Measurements from ENCODE around the gene ARFGAP2. TPM values are rescaled to one million over a fixed set of nuclear protein-coding genes. Genes with fewer than 3 reads are reported as not detected.

The ARFGAP2 gene
- total RNA-seq, 4 donors from 2014 or later, result 105 to 239 (median 157) TPM

DNA sequence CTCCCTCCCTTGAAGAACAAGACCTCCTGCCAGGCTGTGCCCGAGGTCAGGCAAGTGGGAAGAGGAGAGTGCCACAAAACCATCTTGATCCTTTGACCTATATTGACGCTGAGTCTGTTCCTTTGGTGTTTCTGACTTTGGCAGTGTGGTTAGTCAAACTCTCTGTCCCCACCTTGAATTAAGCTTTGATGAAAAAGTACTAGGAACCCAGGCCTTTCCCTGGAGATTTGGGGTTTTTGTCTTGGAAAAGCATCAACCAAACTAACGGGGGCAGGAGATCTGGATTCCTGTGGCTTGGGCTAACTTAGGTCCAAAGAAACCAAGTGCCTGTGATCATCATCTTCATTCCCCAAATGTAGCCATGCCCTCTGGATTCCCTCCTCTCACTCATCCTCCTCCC lies 40.4 kb downstream of the ARFGAP2 start:
- no peak for TF ChIP-seq POLR2A (IDR thresholded peaks at IDR 0.05)
- TF ChIP-seq, protein P1, sequence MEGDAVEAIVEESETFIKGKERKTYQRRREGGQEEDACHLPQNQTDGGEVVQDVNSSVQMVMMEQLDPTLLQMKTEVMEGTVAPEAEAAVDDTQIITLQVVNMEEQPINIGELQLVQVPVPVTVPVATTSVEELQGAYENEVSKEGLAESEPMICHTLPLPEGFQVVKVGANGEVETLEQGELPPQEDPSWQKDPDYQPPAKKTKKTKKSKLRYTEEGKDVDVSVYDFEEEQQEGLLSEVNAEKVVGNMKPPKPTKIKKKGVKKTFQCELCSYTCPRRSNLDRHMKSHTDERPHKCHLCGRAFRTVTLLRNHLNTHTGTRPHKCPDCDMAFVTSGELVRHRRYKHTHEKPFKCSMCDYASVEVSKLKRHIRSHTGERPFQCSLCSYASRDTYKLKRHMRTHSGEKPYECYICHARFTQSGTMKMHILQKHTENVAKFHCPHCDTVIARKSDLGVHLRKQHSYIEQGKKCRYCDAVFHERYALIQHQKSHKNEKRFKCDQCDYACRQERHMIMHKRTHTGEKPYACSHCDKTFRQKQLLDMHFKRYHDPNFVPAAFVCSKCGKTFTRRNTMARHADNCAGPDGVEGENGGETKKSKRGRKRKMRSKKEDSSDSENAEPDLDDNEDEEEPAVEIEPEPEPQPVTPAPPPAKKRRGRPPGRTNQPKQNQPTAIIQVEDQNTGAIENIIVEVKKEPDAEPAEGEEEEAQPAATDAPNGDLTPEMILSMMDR (IDR thresholded peaks at IDR 0.05), result no peak
- no peak for DNase-seq (ENCODE audit: low spot score in 2 of 2)
- WGBS, 2 donors, result 72 to 80% methylated on average over 3 of the region's 3 CpGs
- intact Hi-C loops (cut with DNase I; ENCODE audit: low total_unique reads), result no loop called here
- H3K4me3 ChIP-seq (ENCODE audit: low read depth, poor library complexity, severe bottlenecking), result no peak overlapping the region

DNA sequence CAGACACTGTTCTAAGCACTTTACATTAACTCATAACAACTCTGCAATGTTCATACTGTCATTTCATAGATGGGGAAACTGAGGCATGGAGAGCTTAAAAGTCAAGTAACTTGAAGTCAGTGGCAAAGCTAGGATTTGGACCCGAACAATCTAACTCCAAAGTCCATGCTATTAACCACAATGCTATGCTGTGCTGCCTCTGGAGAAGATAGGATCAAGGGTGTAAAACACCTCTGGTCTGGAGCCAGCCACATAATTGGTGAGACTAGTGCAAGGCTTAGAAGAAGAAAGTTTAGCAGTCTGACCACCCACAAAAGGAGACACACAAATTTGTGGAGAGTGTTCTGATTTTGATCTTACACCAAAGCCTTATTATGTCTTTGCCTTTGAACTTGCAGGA lies 43.7 kb downstream of the ARFGAP2 start:
- intact Hi-C loops (cut with DNase I; ENCODE audit: low total_unique reads), result no loop called here
- TF ChIP-seq POLR2A (IDR thresholded peaks at IDR 0.05), result no peak
- TF ChIP-seq, protein P1 (IDR thresholded peaks at IDR 0.05), result no peak
- WGBS, 2 donors, result 65 to 76% methylated on average over 1 of the region's 1 CpG
- no peak for DNase-seq (ENCODE audit: low spot score in 2 of 2)
- H3K4me3 ChIP-seq (ENCODE audit: low read depth, poor library complexity, severe bottlenecking), result no peak overlapping the region

DNA sequence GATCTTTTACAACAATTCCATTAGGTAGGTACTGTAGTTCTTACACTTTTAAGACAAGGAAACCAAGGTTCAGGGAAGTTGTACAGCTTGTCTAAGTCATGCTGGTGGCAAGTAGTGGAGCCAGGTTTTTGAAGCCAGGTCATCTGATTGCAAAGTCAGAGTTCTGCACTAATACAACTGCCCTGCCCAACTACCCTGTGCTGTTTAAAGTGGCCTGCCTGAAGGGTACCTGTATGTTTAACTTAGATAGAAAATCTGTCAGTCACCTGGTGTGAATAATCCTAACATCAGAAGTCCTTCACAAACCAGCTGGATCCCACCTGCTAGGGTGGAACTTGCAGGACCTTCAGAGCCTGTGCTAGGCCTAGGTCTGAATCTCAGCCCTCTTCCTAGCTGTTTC lies 44.2 kb downstream of the ARFGAP2 start:
- TF ChIP-seq, protein P1 (IDR thresholded peaks at IDR 0.05), result no peak
- TF ChIP-seq POLR2A (IDR thresholded peaks at IDR 0.05), result no peak
- intact Hi-C loops (cut with DNase I; ENCODE audit: low total_unique reads), result no loop called here
- no peak for DNase-seq (ENCODE audit: low spot score in 2 of 2)
- H3K4me3 ChIP-seq (ENCODE audit: low read depth, poor library complexity, severe bottlenecking), result no peak overlapping the region

DNA sequence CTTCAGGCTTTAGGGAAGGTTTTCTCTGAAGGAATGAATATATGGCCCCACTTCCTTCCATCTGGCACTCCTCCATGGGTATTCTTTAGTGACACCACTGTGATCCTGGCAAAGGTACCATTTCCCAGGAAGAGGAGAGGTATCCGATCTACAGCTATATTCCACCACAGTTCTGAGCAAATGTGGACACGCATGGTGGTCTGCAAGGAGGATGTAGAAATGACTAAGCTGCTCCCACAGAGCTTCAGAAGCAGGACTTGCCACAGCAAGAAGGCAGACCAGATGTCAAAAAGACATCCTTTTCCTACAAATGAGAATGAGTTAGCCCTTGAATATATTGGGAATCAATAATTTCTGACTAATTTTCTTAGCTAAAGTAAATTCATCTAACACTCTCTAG lies 45.5 kb downstream of the ARFGAP2 start:
- H3K4me3 ChIP-seq (ENCODE audit: low read depth, poor library complexity, severe bottlenecking), result no peak overlapping the region
- DNase-seq (ENCODE audit: low spot score in 2 of 2), result peak in 1 of 2 donors; percentile 46
- 92 to 98% methylated on average over 2 of the region's 2 CpGs for WGBS, 2 donors
- TF ChIP-seq, protein P1 (IDR thresholded peaks at IDR 0.05), result no peak
- no peak for TF ChIP-seq POLR2A (IDR thresholded peaks at IDR 0.05)
- intact Hi-C loops (cut with DNase I; ENCODE audit: low total_unique reads), result no loop called here

DNA sequence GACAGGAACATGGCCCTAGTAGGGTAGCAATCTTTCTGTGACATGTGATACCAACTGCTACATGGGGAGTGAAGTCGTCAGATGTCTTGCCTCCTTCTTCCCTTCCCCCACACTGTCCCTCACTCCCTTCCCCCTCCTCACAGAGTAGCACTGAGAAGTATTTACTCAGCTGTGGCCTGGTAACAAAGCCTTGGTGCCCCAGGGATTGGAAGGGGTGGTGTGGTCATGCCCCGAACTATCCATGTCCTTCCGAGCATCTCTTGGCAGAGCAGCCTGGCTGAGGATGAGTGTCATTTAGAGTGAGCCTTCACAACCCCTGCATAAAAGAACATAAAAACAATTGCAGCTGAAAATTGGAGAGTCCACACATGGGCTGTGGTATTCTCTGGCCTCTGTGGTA lies 46.1 kb downstream of the ARFGAP2 start:
- no peak overlapping the region for H3K4me3 ChIP-seq (ENCODE audit: low read depth, poor library complexity, severe bottlenecking)
- intact Hi-C loops (cut with DNase I; ENCODE audit: low total_unique reads), result no loop called here
- DNase-seq (ENCODE audit: low spot score in 2 of 2), result peak in 1 of 2 donors; percentile 34
- WGBS, 2 donors, result 64 to 70% methylated on average over 3 of the region's 3 CpGs
- TF ChIP-seq, protein P1 (IDR thresholded peaks at IDR 0.05), result no peak
- TF ChIP-seq POLR2A (IDR thresholded peaks at IDR 0.05), result no peak

DNA sequence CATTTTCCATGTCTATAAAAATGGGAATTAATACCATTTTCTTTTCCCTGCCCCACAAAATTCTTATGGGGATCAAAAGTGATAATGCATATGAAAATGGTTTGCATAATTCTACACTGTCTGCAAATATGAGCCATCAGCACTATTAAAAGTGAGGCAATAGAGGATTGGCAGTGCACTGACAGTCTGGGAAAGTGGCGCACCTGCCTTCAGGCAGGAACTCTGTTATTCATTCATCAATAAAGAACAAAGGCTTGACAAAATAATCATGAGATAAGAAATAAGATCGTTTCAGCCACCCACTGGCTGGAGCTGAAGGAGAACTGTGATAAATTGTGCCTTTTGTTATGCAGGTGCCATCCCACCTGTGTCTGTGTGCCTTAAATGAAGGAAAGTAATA lies 49.5 kb downstream of the ARFGAP2 start:
- 48 to 60% methylated on average over 2 of the region's 2 CpGs for WGBS, 2 donors
- TF ChIP-seq POLR2A (IDR thresholded peaks at IDR 0.05), result no peak
- TF ChIP-seq, protein P1 (IDR thresholded peaks at IDR 0.05), result no peak
- intact Hi-C loops (cut with DNase I; ENCODE audit: low total_unique reads), result no loop called here
- H3K4me3 ChIP-seq (ENCODE audit: low read depth, poor library complexity, severe bottlenecking), result no peak overlapping the region
- no peak for DNase-seq (ENCODE audit: low spot score in 2 of 2)
